ENCODE data around the gene BHLHE40. TPM values are rescaled to one million over a fixed set of nuclear protein-coding genes. Genes with fewer than 3 reads are reported as not detected.

Gene BHLHE40
- total RNA-seq, 4 donors from 2014 or later, result 63.0 to 154 (median 93.3) TPM

DNA sequence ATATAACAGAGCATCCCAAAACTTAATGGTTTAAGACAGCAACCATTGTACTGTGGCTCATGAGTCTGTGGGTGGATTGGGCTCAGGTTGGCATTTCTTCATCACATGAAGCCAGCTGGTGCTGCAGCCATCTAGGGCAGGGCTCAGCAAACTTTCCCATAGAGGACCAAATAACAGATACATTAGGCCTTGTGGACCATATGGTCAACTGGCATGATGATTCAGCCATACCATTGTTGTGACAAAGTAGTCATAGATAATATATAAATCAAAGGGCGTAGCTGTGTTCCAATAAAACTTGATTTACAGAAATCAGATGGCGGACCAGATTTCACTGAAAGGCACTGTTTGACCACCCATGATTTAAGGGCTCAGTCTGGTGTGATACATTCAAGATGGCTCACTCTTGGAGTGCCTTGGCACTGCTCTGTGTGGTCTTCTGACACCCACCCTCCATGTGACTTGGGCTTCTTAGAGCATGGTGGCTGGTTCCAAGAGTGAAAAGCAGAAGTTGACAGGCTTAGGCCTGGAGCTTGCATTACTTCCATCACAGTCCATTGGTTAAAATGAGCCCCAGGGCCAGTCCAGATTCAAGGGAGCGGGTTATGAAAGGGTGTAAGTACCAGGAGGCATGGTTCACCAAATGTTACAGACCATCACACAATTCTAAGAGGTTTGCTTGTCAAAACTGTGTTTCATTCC, 40.8 kb upstream of the BHLHE40 start:
- no peak overlapping the region for H3K4me3 ChIP-seq
- 98% methylated on average over 3 of the region's 3 CpGs for WGBS
- no peak for TF ChIP-seq POLR2A (IDR thresholded peaks at IDR 0.05)
- no peak for DNase-seq (ENCODE audit: low spot score in 2 of 2)
- no peaks in the 10 kb centered on the region for H3K36me3 ChIP-seq
- no peaks in the 10 kb centered on the region for H3K4me1 ChIP-seq
- no peaks in the 10 kb centered on the region for H3K27me3 ChIP-seq
- no peak overlapping the region for H3K27ac ChIP-seq
- H3K9me3 ChIP-seq, result no peaks in the 10 kb centered on the region

DNA sequence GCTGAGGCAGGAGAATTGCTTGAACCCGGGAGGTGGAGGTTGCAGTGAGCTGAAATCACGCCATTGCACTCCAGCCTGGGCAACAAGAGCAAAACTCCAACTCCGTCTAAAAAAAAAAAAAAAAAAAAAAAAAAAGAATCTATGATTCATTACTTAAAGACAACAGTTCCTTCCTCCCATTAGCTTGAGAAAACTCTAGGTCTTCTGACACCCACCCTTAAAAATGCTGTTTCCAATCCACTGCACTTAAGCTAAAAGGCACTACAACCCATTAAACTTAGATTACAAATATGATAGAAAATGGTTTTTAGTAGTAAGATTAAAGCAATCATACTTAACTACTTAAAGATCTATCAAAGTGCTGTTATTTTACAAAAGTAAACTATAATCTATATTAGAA, 40.0 kb upstream of the BHLHE40 start:
- no peaks in the 10 kb centered on the region for H3K4me1 ChIP-seq
- WGBS, result 88% methylated on average over 3 of the region's 3 CpGs
- H3K27ac ChIP-seq, result no peak overlapping the region
- TF ChIP-seq POLR2A (IDR thresholded peaks at IDR 0.05), result no peak
- TF ChIP-seq CTCF (IDR thresholded peaks at IDR 0.05), result no peak
- no peak for TF ChIP-seq POLR2AphosphoS5 (IDR thresholded peaks at IDR 0.05)
- TF ChIP-seq EP300 (IDR thresholded peaks at IDR 0.05), result no peak
- no peaks in the 10 kb centered on the region for H3K27me3 ChIP-seq
- no peak for DNase-seq (ENCODE audit: low spot score in 2 of 2)
- H3K9me3 ChIP-seq, result no peaks in the 10 kb centered on the region
- no peak overlapping the region for H3K4me3 ChIP-seq
- H3K36me3 ChIP-seq, result no peaks in the 10 kb centered on the region

- H3K27me3 ChIP-seq, result no peaks in the 10 kb centered on the region
- H3K36me3 ChIP-seq, result no peaks in the 10 kb centered on the region
- no peak overlapping the region for H3K4me3 ChIP-seq
- DNase-seq (ENCODE audit: low spot score in 2 of 2), result no peak
- H3K4me1 ChIP-seq, result no peaks in the 10 kb centered on the region
- WGBS, result 89% methylated on average over 4 of the region's 4 CpGs
- TF ChIP-seq EP300 (IDR thresholded peaks at IDR 0.05) (no peak), POLR2AphosphoS5 (IDR thresholded peaks at IDR 0.05) (no peak), POLR2A (IDR thresholded peaks at IDR 0.05) (no peak)
- no peak overlapping the region for H3K27ac ChIP-seq
- H3K9me3 ChIP-seq, result no peaks in the 10 kb centered on the region
Observed at GRCh38 chr3:4940985-4941384, 38.3 kb upstream of the BHLHE40 start.

- WGBS, result 91% methylated on average over 1 of the region's 1 CpG
- Histone ChIP-seq H3K27me3 (no peaks in the 10 kb centered on the region), H3K36me3 (no peaks in the 10 kb centered on the region), H3K27ac (no peak overlapping the region), H3K4me3 (no peak overlapping the region), H3K9me3 (no peaks in the 10 kb centered on the region), H3K4me1 (no peaks in the 10 kb centered on the region)
- DNase-seq (ENCODE audit: low spot score in 2 of 2), result no peak
- TF ChIP-seq EP300 (IDR thresholded peaks at IDR 0.05) (no peak), CTCF (IDR thresholded peaks at IDR 0.05) (no peak), POLR2AphosphoS5 (IDR thresholded peaks at IDR 0.05) (no peak), POLR2A (IDR thresholded peaks at IDR 0.05) (no peak)
Observed at GRCh38 chr3:4943549-4943948, 35.7 kb upstream of the BHLHE40 start.

DNA sequence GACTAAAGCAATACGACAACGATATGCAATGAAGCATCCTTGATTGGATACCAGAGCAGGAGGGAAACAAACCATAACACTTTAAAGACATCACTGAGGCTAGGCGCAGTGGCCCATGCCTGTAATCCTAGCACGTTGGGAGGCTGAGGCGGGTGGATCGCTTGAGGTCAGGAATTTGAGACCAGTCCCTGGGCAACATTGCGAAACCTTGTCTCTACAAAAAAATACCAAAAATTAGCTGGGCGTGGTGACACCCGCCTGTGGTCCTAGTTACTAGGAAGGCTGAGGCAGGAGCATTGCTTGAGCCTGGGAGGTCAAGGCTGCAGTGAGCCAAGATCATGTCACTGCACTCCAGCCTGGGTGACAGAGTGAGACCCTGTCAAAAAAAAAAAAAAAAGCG, 33.9 kb upstream of the BHLHE40 start:
- Histone ChIP-seq H3K4me1 (peaks cover 4% of the 10 kb centered on the region), H3K36me3 (no peaks in the 10 kb centered on the region), H3K9me3 (no peaks in the 10 kb centered on the region), H3K27me3 (no peaks in the 10 kb centered on the region), H3K4me3 (no peak overlapping the region), H3K27ac (no peak overlapping the region)
- 93% methylated on average over 10 of the region's 10 CpGs for WGBS
- no peak for TF ChIP-seq EP300 (IDR thresholded peaks at IDR 0.05)
- no peak for TF ChIP-seq POLR2A (IDR thresholded peaks at IDR 0.05)
- TF ChIP-seq CTCF (IDR thresholded peaks at IDR 0.05), result no peak
- no peak for TF ChIP-seq POLR2AphosphoS5 (IDR thresholded peaks at IDR 0.05)
- DNase-seq (ENCODE audit: low spot score in 2 of 2), result no peak

- Histone ChIP-seq H3K27me3 (no peaks in the 10 kb centered on the region), H3K4me1 (peaks cover 4% of the 10 kb centered on the region), H3K9me3 (no peaks in the 10 kb centered on the region), H3K27ac (no peak overlapping the region), H3K36me3 (no peaks in the 10 kb centered on the region), H3K4me3 (no peak overlapping the region)
- TF ChIP-seq POLR2A (IDR thresholded peaks at IDR 0.05), result no peak
- no peak for TF ChIP-seq CTCF (IDR thresholded peaks at IDR 0.05)
- no peak for TF ChIP-seq POLR2AphosphoS5 (IDR thresholded peaks at IDR 0.05)
- TF ChIP-seq EP300 (IDR thresholded peaks at IDR 0.05), result no peak
- DNase-seq (ENCODE audit: low spot score in 2 of 2), result no peak
- WGBS, result 95% methylated on average over 5 of the region's 5 CpGs
Observed at GRCh38 chr3:4947028-4947427, 32.2 kb upstream of the BHLHE40 start.
